Activated gamma-delta T cell treated with Interleukin-2 at 50 U/mL for 16 hours (primary cell): ENCODE results near the gene TBX19.
"Not testable (repeated sequence)": the region's sequence is repeated elsewhere in the genome, so short reads cannot be mapped to it uniquely, and the experiment has no call there.

Source experiments
- DNase-seq: peaks from one replicate; pipeline ENCODE4 v3.0.0-alpha.2; 2020

Gene TBX19

GRCh38 chr1:168321945-168322344, 41.3 kb downstream of the TBX19 start:
- DNase-seq = no peak

DNA sequence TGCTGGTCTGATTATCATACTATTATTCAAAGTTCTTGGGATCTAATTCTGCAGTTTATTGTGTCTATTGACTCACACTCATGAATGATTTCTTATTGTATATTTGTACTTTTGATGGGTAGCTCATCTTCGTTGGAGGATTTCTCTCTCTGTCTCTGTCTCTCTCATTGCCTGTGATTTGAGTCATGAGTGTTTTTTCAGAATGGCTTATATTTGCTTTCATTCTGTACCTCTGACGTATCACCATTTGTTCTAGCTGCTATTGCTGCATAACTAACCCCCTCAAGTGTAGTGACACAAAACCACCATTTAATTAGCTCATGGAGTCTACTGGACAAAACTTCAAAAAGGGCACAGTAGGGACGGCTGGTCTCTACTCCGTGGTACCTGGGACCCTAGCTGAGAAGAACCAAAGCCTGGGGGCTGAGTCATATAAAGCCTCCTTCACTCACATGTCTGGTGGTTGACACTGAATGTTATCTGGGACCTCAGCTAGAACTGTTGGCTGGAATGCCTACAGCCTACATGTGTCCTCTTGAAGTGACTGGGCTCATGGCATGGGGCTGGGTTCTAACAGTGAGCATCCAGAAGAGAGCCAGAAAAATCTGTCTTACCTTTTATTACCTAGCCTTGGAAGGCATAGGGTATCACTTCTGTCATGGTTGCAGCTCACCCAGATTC, 44.2 kb downstream of the TBX19 start:
- DNase-seq = no peak

GRCh38 chr1:168328731-168329364, 48.2 kb downstream of the TBX19 start:
- no peak for DNase-seq

DNA sequence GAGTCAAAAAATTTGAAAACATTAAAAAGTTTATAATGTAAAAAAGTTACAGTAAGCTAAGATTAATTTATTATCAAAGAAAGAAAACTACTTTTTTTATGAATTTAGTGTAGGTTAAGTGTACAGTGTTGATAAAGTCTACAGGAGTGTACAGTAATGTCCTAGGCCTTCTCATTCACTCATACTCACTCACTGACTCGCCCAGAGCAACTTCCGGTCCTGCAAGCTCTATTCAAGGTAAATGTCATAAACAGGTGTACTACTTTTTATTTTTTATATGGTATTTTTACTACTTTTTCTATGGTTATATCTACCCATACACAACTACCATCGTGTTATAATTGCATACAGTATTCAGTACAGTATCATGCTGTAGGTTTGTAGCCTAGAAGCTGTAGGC, 49.6 kb downstream of the TBX19 start:
- DNase-seq = no peak

DNA sequence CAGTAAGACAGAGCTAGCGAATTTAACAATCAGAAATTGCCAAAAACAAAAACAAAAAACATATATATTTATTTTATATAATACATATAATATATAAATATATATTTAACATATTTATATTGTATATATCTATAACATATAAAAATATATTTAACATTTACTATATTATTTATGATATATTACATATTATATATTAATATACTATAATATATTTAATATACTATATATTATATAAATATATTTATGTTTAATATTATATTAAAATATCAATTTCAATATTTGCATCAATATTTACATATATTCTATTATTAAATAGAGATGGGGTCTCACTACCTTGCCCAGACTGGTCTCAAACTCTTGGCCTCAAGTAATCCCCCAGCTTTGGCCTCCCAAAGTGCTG, 50.9 kb downstream of the TBX19 start:
- no peak for DNase-seq

DNA sequence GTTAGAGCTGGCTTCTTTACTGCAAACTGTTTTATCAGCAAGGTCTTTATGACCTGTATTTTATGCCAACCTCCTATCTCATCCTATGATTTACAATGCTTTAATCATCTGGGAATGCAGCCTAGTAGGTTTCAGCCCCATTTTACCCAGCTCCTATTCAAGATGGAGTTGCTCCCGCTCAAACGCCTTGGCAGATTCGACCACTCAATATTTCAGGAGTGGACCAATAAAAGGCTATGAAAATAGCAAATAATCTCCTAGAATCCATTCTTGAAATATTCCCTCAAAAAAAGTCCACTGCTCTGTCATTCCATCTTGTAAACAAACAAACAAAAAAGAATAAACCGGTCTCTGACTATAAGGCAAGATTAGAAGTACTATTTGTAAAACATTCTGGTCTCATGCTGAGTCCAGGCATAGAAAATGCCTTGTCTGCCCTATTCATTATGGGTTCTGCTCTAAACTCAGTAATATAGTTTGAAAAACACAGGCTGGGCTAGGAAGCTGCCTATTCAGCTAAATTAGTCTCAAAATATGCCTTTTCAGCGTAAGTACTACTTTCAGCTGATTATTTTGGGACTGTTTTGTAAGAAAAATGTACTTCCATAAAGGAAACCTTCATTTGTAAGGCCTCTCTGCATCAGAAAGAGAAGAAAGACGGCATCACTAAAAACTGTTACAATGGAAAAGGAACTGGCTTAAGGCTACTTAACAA, 53.0 kb downstream of the TBX19 start:
- no peak for DNase-seq

- DNase-seq = no peak
These were observed 54.8 kb downstream of the TBX19 start for GRCh38 chr1:168335500-168335899.

DNA sequence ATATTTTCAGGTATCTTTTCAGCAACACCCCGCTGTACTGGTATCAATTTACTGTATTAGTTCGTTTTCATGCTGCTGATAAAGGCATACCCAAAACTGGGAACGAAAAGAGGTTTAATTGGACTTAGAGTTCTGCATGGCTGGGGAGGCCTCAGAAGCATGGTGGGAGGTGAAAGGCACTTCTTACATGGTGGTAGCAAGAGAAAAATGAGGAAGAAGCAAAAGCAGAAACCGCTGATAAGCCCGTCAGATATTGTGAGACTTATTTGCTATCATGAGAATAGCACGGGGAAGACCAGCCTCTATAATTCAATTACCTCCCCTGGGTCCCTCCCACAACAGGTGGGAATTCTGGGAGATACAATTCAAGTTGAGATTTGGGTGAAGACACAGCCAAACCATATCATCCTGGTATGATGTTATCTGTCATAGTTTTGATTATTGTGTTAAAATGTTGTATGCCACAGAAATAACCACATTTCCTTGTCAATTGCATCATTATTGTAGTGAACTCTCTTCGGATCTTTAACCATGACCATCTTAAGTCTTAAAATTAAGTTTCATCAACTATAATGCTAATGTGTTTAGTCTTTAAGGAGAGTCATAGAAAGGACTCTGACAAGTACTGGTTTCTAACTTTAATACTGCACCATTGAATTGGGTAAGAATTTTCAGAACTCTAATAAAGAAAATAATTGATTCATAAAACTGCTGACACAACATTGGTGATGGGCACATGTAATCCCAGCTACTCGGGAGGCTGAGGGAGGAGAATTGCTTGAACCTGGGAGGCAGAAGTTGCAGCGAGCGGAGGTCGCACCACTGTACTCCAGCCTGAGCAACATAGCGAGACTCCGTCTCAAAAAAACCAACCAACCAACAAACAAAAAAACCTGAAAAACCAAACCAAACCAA, 58.2 kb downstream of the TBX19 start:
- no peak for DNase-seq

DNA sequence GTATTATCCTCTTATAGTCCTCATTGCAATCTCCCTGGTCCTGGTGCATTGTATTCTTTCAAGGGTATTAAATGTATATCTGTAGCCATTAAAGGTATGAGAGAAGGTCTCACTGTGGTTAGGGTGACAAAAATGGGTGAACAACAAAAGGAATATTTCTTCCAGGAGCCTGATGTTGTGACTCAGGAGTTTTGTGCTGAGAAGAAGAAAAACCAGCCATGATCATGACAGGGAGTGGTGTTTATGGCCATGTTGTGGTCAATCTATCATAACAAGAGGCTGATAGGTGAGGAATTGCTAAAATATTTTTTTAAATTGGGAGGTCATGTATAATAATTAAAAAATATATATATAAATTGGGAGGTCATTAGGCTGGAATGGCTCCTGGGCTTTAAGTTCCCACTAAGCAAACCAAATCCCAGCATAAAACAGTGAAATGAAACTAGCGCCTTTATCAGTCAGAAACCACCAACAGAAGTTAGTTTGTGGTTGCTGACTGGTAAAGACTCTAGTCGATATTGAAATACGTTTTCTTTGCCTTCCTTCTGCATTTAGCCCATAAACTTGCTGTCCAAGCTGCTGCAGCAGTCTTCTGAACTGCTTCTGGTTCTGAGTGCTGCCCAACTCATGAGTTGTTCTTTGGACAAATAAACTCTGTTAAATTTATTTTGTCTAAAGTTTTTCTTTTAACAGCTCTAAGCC, 60.3 kb downstream of the TBX19 start:
- no peak for DNase-seq

GRCh38 chr1:168341483-168341975, 60.9 kb downstream of the TBX19 start:
- no peak for DNase-seq

DNA sequence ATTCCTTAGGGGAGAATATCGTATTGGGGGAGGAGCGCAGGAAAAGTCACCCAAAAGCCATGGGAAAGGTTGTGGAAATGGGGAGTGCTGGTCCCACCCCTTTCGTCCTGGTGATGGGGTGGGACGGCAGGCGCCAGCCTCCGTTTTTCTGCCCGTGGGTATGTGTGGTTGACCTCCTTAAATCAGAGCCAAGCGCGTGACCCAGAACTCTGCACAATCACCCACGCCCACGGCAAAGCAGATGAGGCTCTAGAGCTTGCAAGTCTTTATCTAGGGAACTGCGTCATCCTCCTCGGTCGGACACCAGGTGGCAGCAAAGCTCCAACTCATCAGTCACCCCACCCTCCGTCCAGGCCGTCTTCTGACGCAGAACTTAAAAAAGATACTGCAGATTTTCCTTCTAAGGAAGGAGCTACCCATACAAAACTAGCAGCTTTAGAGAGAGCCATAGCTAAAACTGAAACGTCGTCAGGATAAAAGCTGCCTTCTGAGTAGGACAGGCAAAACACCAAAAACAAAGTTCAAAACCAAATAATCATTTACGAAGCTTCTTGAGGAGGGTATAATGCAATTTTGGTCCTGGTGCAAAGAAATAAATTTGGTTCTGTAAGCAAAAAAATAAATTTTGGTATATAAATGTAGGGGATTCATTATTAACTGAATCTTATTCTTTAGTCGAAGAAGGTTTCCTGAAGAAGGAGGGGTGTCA, 62.0 kb downstream of the TBX19 start:
- DNase-seq = peak; percentile 86

GRCh38 chr1:168343566-168343965, 62.9 kb downstream of the TBX19 start:
- no peak for DNase-seq

- no peak for DNase-seq
These were observed 63.8 kb downstream of the TBX19 start for GRCh38 chr1:168344517-168344916.

- DNase-seq = no peak
These were observed 65.3 kb downstream of the TBX19 start for GRCh38 chr1:168345939-168346338.

GRCh38 chr1:168347630-168348029, 67.0 kb downstream of the TBX19 start:
- no peak for DNase-seq

GRCh38 chr1:168348146-168348709, 67.6 kb downstream of the TBX19 start:
- DNase-seq = no peak

- DNase-seq = not testable (repeated sequence)
These were observed 73.9 kb downstream of the TBX19 start for GRCh38 chr1:168354335-168355269.

GRCh38 chr1:168360151-168361021, 79.7 kb downstream of the TBX19 start:
- peak; percentile 21 for DNase-seq

DNA sequence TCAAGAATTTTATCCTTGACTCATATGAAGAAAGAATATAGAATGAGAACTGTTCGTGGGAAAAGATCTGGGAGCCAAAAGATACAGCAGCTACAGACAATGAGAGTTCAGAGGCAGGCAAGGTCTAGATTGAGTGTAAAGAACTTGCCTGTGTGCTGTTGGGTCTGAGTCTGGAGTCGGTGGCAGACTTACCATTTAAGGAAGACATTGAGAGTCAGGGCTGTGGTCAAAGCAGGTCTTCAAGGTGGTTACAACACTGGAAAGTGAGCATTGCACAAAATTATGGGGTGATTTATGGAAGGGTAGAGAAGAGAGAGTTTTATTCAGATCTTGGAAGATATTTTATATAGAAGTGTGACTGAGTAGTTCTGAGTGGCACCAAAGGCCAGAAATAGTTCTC, 80.6 kb downstream of the TBX19 start:
- DNase-seq = no peak
